Left lung (tissue), 10 donors: ENCODE results near the gene RAB11FIP5. TPM values are rescaled to one million over a fixed set of nuclear protein-coding genes. Genes with fewer than 3 reads are reported as not detected.

Experiments used
- ATAC-seq: fragments of 200-7000 bp; cut with Tn5 transposase; one replicate; pipeline ENCODE4 v1.9.1; 2020; ENCODE audit warnings: moderate library complexity
- DNase-seq, 4 donors: peaks; one replicate each; pipeline ENCODE4 v3.0.0-alpha.2; 2013 to 2020
- H3K27ac ChIP-seq, 2 donors: fragments of 200-600 bp; sonication (generic) in 1 of 2; one replicate each; pipeline versions ENCODE4 v1.5.0 to v1.8.0; 2020 to 2021
- H3K27me3 ChIP-seq, 2 donors: fragments of 200-600 bp; sonication (generic) in 1 of 2; one replicate each; pipeline versions ENCODE4 v1.5.0 to v1.8.0; 2020 to 2021
- H3K36me3 ChIP-seq, 2 donors: fragments of 200-600 bp; sonication (generic) in 1 of 2; one replicate each; pipeline versions ENCODE4 v1.5.0 to v1.8.0; 2020 to 2021
- H3K4me1 ChIP-seq, 2 donors: fragments of 200-600 bp; one replicate each; pipeline ENCODE4 v1.8.0; 2021
- H3K4me3 ChIP-seq, 2 donors: fragments of 200-600 bp; sonication (generic) in 1 of 2; one replicate each; pipeline versions ENCODE4 v1.5.0 to v1.8.0; 2020 to 2021; ENCODE audit warnings: mild to moderate bottlenecking in 1 of 2
- H3K9me3 ChIP-seq, 2 donors: fragments of 200-600 bp; sonication (generic) in 1 of 2; one replicate each; pipeline versions ENCODE4 v1.5.0 to v1.8.0; 2020 to 2021
- CTCF ChIP-seq, 2 donors: fragments of 200-600 bp; sonication (generic) in 1 of 2; IDR thresholded peaks; one replicate each; pipeline versions ENCODE4 v1.5.0 to v1.8.0; 2021; ENCODE audit warnings: antibody characterized with exemption in 2 of 2
- intact Hi-C, 2 donors: fragments of 100-400 bp; cut with DNase I; formaldehyde crosslinking; loops; one replicate each; pipeline versions ENCODE4 v1.11.2 to v1.14.2; 2022
- polyA plus RNA-seq, 6 donors: library from polyadenylated mRNA; unstranded; fragments of 120-200 nt; gene quantifications; one replicate each; pipeline ENCODE4 v1.2.1, GENCODE V29; 2013; ENCODE audit not compliant: insufficient read length in 6 of 6
- total RNA-seq, 2 donors: library from RNA; stranded (reverse); fragmentation: NEBNext Ultra II Directional; extraction: Animal tissue kit (Norgen Biotek cat#: 25700); gene quantifications; one replicate each; pipeline ENCODE4 v1.2.1, GENCODE V29; 2021
- donor health status: DM: no; HTN: yes; CAD: no.
- donor health status: DM: no; HTN: no; CAD: no.

The RAB11FIP5 gene
- total and polyA plus RNA-seq, 8 donors: 8.5 to 29.8 (median 14.2) TPM

GRCh38 chr2:73081181-73081671, 31.5 kb downstream of the RAB11FIP5 start:
- DNase-seq: no peak
- no peaks in the 10 kb centered on the region for H3K4me1 ChIP-seq

GRCh38 chr2:73080321-73081131, 32.2 kb downstream of the RAB11FIP5 start:
- no peak overlapping the region for H3K27ac ChIP-seq
- intact Hi-C loops: loop anchor here in 1 of 2 donors (5.0 kb wide), 1 partner anchor 77 kb away; no protein-coding TSS in a partner anchor
- DNase-seq (no peak), ATAC-seq (no peak)
- H3K36me3 ChIP-seq: peaks cover 0 to 25% of the 10 kb centered on the region in 2 donors
- TF ChIP-seq CTCF (IDR thresholded peaks at IDR 0.05): no peak
- H3K27me3 ChIP-seq: no peaks in the 10 kb centered on the region
- no peaks in the 10 kb centered on the region for H3K4me1 ChIP-seq
- no peak overlapping the region for H3K4me3 ChIP-seq
- no peaks in the 10 kb centered on the region for H3K9me3 ChIP-seq

More at GRCh38 chr2:73081181-73081671, 31.5 kb downstream of the RAB11FIP5 start:
- no peak for TF ChIP-seq CTCF (IDR thresholded peaks at IDR 0.05)
- intact Hi-C loops: loop anchor here in 1 of 2 donors (5.0 kb wide), 1 partner anchor 76 kb away; no protein-coding TSS in a partner anchor
- Histone ChIP-seq H3K27me3 (no peaks in the 10 kb centered on the region), H3K4me3 (no peak overlapping the region), H3K9me3 (no peaks in the 10 kb centered on the region), H3K36me3 (peaks cover 0 to 20% of the 10 kb centered on the region in 2 donors), H3K27ac (no peak overlapping the region)
- no peak for ATAC-seq

- DNase-seq: no peak
These were observed 33.1 kb downstream of the RAB11FIP5 start for GRCh38 chr2:73079636-73080035.

GRCh38 chr2:73078457-73079411, 34.0 kb downstream of the RAB11FIP5 start:
- intact Hi-C loops: no loop called here
- H3K4me3 ChIP-seq: no peak overlapping the region
- H3K27me3 ChIP-seq: no peaks in the 10 kb centered on the region
- ATAC-seq (no peak), DNase-seq (no peak)
- H3K9me3 ChIP-seq: no peaks in the 10 kb centered on the region
- H3K27ac ChIP-seq: no peak overlapping the region
- peaks cover 0 to 31% of the 10 kb centered on the region in 2 donors for H3K36me3 ChIP-seq
- H3K4me1 ChIP-seq: no peaks in the 10 kb centered on the region
- no peak for TF ChIP-seq CTCF (IDR thresholded peaks at IDR 0.05)

More at GRCh38 chr2:73079636-73080035, 33.1 kb downstream of the RAB11FIP5 start:
- no peak overlapping the region for H3K4me3 ChIP-seq
- H3K4me1 ChIP-seq: no peaks in the 10 kb centered on the region
- no peaks in the 10 kb centered on the region for H3K9me3 ChIP-seq
- H3K27me3 ChIP-seq: no peaks in the 10 kb centered on the region
- no peak for TF ChIP-seq CTCF (IDR thresholded peaks at IDR 0.05)
- H3K27ac ChIP-seq: no peak overlapping the region
- intact Hi-C loops: loop anchor here in 1 of 2 donors (5.0 kb wide), 1 partner anchor 78 kb away; no protein-coding TSS in a partner anchor
- H3K36me3 ChIP-seq: peaks cover 0 to 31% of the 10 kb centered on the region in 2 donors
- ATAC-seq: no peak
